Measurements from ENCODE around the gene BNIP3. TPM values are rescaled to one million over a fixed set of nuclear protein-coding genes. Genes with fewer than 3 reads are reported as not detected.
"Not testable (repeated sequence)": the region's sequence is repeated elsewhere in the genome, so short reads cannot be mapped to it uniquely, and the experiment has no call there.

The BNIP3 gene
- total RNA-seq, 1 donor from 2014 or later: 35.1 TPM

- no peak for DNase-seq
These were observed 4.2 kb downstream of the BNIP3 start for GRCh38 chr10:131977323-131978096.

- DNase-seq: no peak
These were observed 5.9 kb downstream of the BNIP3 start for GRCh38 chr10:131975796-131976195.

DNA sequence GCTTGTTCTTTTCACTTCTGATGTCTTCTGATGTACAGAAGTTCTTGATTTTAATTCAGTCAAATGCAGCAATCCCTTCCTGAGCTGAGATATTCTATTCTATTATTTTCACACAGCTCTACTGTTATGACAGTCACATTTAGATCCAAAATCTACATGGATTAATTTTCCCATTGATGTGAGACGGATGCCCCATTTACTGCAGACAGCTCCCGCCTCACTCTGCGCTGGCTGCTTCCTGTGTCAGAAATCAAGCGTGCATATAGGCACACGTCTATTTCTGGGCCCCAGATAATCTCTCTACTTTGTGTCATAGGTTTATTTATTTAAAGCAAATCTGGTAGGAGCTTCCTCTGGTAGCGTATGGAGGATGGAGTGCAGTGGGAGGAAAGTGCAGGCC is 6.7 kb downstream of the BNIP3 start:
- no peak for DNase-seq

DNA sequence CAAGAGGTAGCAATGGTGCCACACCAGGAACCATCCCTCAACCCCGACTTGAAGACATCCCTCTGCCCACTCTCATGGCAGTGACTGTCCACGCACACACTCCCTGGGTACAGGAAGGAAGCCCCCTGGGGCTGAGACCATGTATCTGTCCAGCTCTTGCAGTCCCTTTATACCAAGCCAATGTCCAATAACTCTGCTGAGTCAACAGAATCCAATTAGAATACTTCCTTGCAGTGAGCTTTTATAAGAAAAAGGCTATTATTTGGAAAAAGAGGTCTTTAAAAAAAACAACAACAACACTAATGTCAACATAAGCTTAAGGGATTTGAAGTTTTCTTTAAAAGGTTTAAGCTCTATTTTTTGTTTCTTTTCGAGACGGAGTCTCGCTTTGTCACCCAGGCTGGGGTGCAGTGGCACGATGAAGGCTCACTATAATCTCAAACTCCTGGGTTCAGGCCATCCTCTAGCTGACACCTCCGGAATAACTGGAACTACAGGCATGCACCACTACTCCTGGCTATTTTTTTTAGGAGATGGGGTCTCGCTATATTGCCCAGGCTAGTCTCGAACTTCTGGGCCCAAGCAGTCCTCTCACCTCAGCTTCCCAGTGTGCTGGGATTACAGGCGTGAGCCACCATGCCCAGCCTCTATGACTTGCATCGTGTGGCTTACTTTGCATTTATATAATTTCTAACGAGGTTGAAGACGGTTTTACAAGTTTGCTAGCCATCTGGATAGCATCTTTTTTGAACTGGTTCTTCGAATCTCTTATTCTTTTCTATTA is 7.5 kb downstream of the BNIP3 start:
- DNase-seq: no peak

- DNase-seq: no peak
These were observed 8.4 kb downstream of the BNIP3 start for GRCh38 chr10:131973160-131973951.

DNA sequence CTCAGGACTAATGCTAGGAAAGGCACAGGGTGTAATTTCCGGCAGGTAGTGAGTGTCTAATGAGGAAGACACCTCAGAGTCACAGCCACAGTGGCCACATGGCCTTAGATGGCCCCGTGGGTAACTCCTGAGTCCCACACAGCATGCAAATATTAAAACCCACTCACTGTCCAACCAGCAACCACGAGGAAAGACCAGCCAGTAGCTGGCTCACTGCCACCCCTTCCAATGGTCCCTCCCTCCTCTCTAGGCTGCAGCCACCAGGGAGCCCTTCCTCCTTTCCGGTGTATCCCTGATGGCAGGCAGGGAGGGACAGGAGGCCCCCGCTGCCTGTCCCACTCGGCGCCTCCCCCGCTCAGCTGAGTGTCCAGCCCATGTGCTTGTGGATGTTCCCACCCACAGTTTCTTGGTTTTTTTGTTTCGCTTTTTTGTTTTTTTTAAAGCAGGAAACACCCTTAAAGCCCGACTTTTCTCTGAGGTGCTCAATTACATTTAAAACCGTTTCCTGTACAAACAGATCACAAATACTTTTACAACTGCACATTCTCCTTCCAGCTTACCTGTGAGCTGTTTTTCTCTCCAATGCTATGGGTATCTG is 9.2 kb downstream of the BNIP3 start:
- DNase-seq: no peak

GRCh38 chr10:131971591-131971990 is 10.1 kb downstream of the BNIP3 start:
- no peak for DNase-seq

DNA sequence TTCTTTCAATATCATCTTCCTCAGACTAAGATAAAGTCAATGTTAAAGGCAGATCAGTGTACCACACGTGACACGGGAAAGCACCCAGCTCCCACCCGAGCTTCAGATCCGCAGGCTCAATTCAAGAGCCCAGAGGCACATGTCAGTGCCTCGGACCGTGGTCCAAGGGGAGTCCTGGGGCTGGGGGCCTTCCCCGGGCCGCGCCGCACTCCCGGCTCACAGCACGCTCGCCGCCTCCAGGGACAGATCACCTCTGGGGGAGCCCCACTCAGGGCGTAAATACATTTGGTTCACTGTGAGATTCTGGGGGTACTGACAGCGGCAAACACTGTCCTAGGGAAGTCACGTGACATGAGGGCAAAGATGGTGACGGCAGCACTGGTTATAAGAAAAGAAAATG is 10.8 kb downstream of the BNIP3 start:
- no peak for DNase-seq

GRCh38 chr10:131968949-131969348 is 12.8 kb downstream of the BNIP3 start:
- no peak for DNase-seq

- no peak for DNase-seq
These were observed 17.4 kb downstream of the BNIP3 start for GRCh38 chr10:131964298-131964697.

DNA sequence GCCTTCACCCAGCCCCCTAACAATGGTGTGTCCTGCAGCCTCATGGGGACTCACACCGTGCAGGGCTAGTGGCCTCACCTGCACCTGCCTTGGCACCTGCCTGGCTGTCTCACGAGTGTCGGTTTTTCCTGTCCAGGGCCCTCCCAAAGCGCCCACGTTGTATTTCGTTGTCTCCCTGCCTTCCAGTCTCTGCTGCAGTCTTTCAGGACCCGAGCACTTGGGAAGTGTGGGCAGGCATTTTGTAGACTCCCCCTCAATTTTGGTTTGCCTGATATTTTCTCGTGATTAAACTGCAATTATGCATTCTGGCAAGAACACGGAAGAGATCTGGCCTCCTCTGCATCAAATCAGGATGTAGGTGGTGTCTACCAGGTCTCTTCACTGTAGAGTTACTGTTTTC is 17.9 kb downstream of the BNIP3 start:
- DNase-seq: no peak

DNA sequence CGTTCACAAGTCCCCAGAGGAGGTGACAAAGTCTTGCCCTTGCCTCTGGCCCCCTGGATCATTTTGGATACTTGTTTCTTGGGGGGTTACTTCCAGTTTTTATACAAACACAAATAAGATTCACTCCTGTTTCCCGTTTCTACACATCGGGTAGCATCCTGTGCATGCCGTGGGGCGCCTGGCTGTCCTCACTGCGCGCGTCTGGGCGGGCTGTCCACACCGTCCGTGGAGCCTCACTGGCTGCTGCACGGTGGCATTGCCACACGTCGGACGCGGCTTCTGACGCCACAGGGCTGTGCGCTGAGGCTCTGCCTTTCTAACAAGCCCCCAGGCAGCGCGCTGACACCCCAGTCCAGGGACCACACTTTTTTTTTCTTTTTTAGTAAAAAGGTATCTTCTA is 18.4 kb downstream of the BNIP3 start:
- DNase-seq: no peak

- no peak for DNase-seq
These were observed 19.7 kb downstream of the BNIP3 start for GRCh38 chr10:131961777-131962662.

DNA sequence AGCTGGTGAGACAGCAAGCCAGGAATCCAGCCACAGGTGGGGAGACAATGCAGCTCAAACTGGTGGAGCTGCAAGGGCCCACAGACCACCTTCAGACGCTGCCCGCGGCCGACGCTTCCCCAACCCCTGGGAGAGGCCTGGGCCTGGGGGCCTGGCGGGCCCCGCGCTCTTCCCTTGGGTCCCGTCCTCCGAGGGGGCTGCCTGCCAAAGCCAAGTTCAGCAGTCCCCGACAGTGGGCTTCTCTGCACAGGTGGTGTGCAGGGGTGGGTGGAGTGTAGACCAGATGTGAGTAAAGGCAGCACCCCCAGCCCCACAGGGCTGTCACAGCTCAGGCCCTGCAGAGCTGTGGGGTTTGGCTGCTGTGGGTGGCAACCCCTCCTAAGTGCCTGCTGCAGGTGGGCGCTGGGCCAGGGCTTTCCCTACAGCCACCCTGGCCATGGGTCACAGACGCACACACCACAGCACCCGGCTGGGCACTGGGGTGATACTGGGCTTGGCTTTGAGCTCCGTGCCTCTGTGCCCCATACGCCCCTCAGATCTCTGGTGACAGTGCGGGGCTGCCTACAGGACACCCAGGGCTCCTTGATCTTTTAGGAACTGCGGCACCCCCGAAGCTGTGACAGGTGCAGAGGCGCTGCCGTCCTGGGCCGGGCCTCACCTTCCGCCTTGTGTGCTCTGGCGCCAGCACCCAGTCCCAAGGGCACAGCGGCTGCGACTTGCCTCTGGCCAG is 20.5 kb downstream of the BNIP3 start:
- DNase-seq: no peak

- DNase-seq: no peak
These were observed 21.1 kb downstream of the BNIP3 start for GRCh38 chr10:131960631-131961046.

DNA sequence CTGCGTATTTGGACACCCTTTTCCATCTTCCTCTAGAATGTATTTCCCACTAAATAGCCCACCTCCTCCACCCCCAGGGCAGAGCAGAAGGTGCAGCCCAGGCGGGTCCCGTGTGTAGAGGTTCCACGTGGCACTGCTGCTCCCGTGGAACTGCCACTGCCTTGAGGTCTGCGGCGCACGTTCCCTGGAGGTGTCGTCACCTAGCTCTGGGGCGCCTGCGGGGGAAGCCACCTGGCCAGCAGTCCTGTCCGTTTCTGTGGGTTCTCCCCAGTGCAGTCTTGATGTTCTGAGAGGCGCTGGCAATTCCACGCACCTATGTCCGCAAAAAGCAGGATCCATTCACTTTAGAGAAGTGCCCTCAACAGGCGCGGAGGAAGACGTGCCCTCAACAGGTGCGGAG is 21.9 kb downstream of the BNIP3 start:
- DNase-seq: no peak

GRCh38 chr10:131955591-131956340 is 26.0 kb downstream of the BNIP3 start:
- DNase-seq: no peak

GRCh38 chr10:131954356-131954965 is 27.3 kb downstream of the BNIP3 start:
- DNase-seq: no peak

- DNase-seq: not testable (repeated sequence)
These were observed 31.8 kb downstream of the BNIP3 start for GRCh38 chr10:131949908-131950307.
